ENCODE results near the gene HYCC1.

DNA sequence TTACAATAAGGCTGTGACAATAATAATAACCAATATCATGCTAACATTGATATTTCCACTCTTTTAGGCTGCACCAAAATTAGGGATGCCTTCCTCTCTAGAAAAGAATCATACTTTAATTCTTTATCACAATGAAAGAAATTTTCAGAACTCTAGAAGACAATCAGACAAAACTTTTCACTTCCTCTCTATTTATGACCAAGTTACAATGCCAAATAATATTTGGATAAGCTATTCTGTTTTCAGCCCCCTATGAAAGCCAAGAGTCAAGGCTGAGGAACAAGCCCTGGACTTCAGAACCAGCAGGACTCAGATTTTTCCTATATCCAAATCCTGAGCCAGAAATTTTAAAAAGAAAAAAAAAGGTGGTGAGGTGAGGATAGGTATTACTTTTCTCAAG, 4.6 kb downstream of the HYCC1 start:
- TF ChIP-seq, protein P1, sequence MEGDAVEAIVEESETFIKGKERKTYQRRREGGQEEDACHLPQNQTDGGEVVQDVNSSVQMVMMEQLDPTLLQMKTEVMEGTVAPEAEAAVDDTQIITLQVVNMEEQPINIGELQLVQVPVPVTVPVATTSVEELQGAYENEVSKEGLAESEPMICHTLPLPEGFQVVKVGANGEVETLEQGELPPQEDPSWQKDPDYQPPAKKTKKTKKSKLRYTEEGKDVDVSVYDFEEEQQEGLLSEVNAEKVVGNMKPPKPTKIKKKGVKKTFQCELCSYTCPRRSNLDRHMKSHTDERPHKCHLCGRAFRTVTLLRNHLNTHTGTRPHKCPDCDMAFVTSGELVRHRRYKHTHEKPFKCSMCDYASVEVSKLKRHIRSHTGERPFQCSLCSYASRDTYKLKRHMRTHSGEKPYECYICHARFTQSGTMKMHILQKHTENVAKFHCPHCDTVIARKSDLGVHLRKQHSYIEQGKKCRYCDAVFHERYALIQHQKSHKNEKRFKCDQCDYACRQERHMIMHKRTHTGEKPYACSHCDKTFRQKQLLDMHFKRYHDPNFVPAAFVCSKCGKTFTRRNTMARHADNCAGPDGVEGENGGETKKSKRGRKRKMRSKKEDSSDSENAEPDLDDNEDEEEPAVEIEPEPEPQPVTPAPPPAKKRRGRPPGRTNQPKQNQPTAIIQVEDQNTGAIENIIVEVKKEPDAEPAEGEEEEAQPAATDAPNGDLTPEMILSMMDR (conservative IDR thresholded peaks at IDR 0.05): no peak
- TF ChIP-seq ZFX (IDR thresholded peaks at IDR 0.05): no peak

Measured in C4-2B (cell line).